HepG2 (cell line): Measurements from ENCODE around the gene CELF2. TPM values are rescaled to one million over a fixed set of nuclear protein-coding genes. Genes with fewer than 3 reads are reported as not detected.

Experiments used
- ATAC-seq: fragments of 200-7000 bp; cut with Tn5 transposase; 3 replicates; pipeline ENCODE4 v1.9.1; 2020; ENCODE audit warnings: mild to moderate bottlenecking, moderate library complexity
- BruUV-seq: library from RNA; stranded (reverse); fragments of 400-500 nt; replicated peaks from 2 replicates; lab custom pipeline; 2021; lab: Mats Ljungman, UMichigan
- CTCF ChIA-PET: fragments of 300-600 bp; formaldehyde crosslinking; extraction: SDS; loops from one replicate; lab custom pipeline; 2021; ENCODE audit warnings: low total read pairs, inconsistent platforms, low intra/inter-chr PET ratio; lab: Yijun Ruan, JAX
- POLR2A ChIA-PET: fragments of 350-600 bp; sonication (Branson Sonifier 250); formaldehyde crosslinking; loops from one replicate; lab custom pipeline; 2020; ENCODE audit warnings: antibody characterized with exemption, inconsistent platforms; lab: Yijun Ruan, JAX
- DNase-seq: peaks from one replicate; pipeline ENCODE4 v3.0.0-alpha.2; 2015; ENCODE audit warnings: low spot score
- FAIRE-seq: peaks from 3 replicates; lab custom pipeline; 2011; peaks lifted over from hg19 to GRCh38; lab: Jason Lieb, UNC
- H2AFZ ChIP-seq: one replicate; pipeline ENCODE4 v1.6.1; 2011; ENCODE audit warnings: low read length, inconsistent platforms
- H3K27ac ChIP-seq: fragments of 300-600 bp; 3 replicates; pipeline ENCODE4 v1.8.0; 2011; ENCODE audit warnings: mixed run types, mild to moderate bottlenecking, mixed read lengths, low read length, inconsistent platforms; ENCODE audit not compliant: insufficient read depth; ENCODE audit errors: extremely low read length
- H3K27me3 ChIP-seq, 2 experiments: fragments of 200-600 bp in 1 of 2; 2 replicates in 1 of 2; 3 replicates in 1 of 2; pipeline versions ENCODE4 v1.6.0 to v1.8.0; 2011; ENCODE audit warnings: low read length in 2 of 2, mild to moderate bottlenecking in 2 of 2, moderate library complexity in 2 of 2, inconsistent platforms in 1 of 2; ENCODE audit not compliant: insufficient read depth in 2 of 2, control insufficient read depth in 1 of 2
- H3K36me3 ChIP-seq, 2 experiments: fragments of 200-600 bp in 1 of 2; replicated peaks in 1 of 2; 2 replicates in 1 of 2; 3 replicates in 1 of 2; pipeline versions ENCODE4 v1.5.1 to v1.8.0; 2011; ENCODE audit warnings: low read length in 2 of 2, inconsistent platforms in 1 of 2; ENCODE audit not compliant: insufficient read depth in 2 of 2, control insufficient read depth in 1 of 2
- H3K4me1 ChIP-seq: 2 replicates; pipeline ENCODE4 v1.5.1; 2012; ENCODE audit warnings: low read length, inconsistent platforms; ENCODE audit not compliant: insufficient read depth
- H3K4me2 ChIP-seq: 2 replicates; pipeline ENCODE4 v1.6.0; 2011; ENCODE audit warnings: low read depth, low read length, inconsistent platforms
- H3K4me3 ChIP-seq, 3 experiments: fragments of 200-600 bp in 1 of 3; sonication (generic), shearing (Covaris generic) in 1 of 3; replicated peaks in 1 of 3; 2 replicates each; pipeline ENCODE4 v1.5.1; 2011 to 2016; ENCODE audit warnings: low read length in 3 of 3, inconsistent platforms in 2 of 3, low read depth in 2 of 3, mild to moderate bottlenecking in 2 of 3, control low read depth in 1 of 3, mixed read lengths in 1 of 3; ENCODE audit not compliant: insufficient read depth in 1 of 3
- H3K79me2 ChIP-seq: one replicate; pipeline ENCODE4 v1.6.1; 2011; ENCODE audit warnings: low read length, inconsistent platforms; ENCODE audit not compliant: insufficient read depth
- H3K9ac ChIP-seq: 2 replicates; pipeline ENCODE4 v1.6.0; 2011; ENCODE audit warnings: mild to moderate bottlenecking, low read depth, low read length, inconsistent platforms; ENCODE audit not compliant: insufficient read depth
- H3K9me3 ChIP-seq: 2 replicates; pipeline ENCODE4 v1.5.1; 2012; ENCODE audit warnings: mild to moderate bottlenecking, low read length
- H4K20me1 ChIP-seq: 2 replicates; pipeline ENCODE4 v1.6.0; 2011; ENCODE audit warnings: inconsistent platforms, mild to moderate bottlenecking, low read length, moderate library complexity; ENCODE audit not compliant: insufficient read depth
- FIP1L1 ChIP-seq: fragments of 200-400 bp; formaldehyde crosslinking; IDR thresholded peaks from 2 replicates; pipeline ENCODE4 v1.6.1; 2018; ENCODE audit warnings: low read depth, mild to moderate bottlenecking, low read length, moderate library complexity, borderline replicate concordance; ENCODE audit not compliant: insufficient read depth
- FOXC1 ChIP-seq: sonication (generic); formaldehyde crosslinking; IDR thresholded peaks from 2 replicates; pipeline ENCODE4 v1.8.0; 2022; ENCODE audit warnings: mild to moderate bottlenecking, missing genetic modification reagents, borderline replicate concordance
- HDAC6 ChIP-seq: fragments of 200-600 bp; sonication (generic); IDR thresholded peaks from 2 replicates; pipeline ENCODE4 v1.7.0; 2017; ENCODE audit warnings: mild to moderate bottlenecking, antibody characterized with exemption, low read length, low read depth
- KAT7 ChIP-seq: IDR thresholded peaks from 2 replicates; pipeline ENCODE4 v1.6.1; 2018; ENCODE audit warnings: borderline replicate concordance, missing compliant biosample characterization
- WGBS: methylation state at CpG from one replicate; pipeline ENCODE4 v1.1.6; 2017; ENCODE audit warnings: low lambda C conversion rate; 5-methylcytosine and 5-hydroxymethylcytosine counted together
- in situ Hi-C: cut with HindIII; loops from 2 replicates; pipeline ENCODE4 v1.10.0; 2017; ENCODE audit warnings: low pct_unique_long_range_greater_than_20kb; ENCODE audit not compliant: extremely low pct_ligation_motif_present
- intact Hi-C: fragments of 100-400 bp; cut with micrococcal nuclease; formaldehyde crosslinking; loops from one replicate; pipeline ENCODE4 v1.10.0; 2022; ENCODE audit not compliant: unreplicated experiment
- polyA plus RNA-seq, 8 experiments: library from polyadenylated mRNA; depleted of rRNA in 3 of 8; stranded (reverse) in 7 of 8; unstranded in 1 of 8; fragments of >200 nt; fragmentation: Illumina TruSeq in 4 of 8; extraction: Trizol in 4 of 8; gene quantifications; 2 replicates each; pipeline versions ENCODE4 v1.2.1 to v1.2.3, GENCODE V29; 2011 to 2016; ENCODE audit warnings: low read depth in 4 of 8, missing spikeins in 1 of 8, mixed read lengths in 1 of 8; ENCODE audit not compliant: insufficient read depth in 1 of 8
- total RNA-seq, 5 experiments: library from RNA; depleted of rRNA; stranded (reverse); fragments of >200 nt; fragmentation: Illumina TruSeq; extraction: Trizol; gene quantifications; 2 replicates each; pipeline ENCODE4 v1.2.3, GENCODE V29; 2016; ENCODE audit warnings: low read depth in 1 of 5
- TF ChIP-seq, protein P1 (sequence below): sonication (generic); formaldehyde crosslinking; IDR thresholded peaks from 2 replicates; pipeline ENCODE4 v1.4.0; 2020; ENCODE audit warnings: missing genetic modification reagents
- TF ChIP-seq, protein P2 (sequence below): sonication (generic); formaldehyde crosslinking; conservative IDR thresholded peaks from 2 replicates; pipeline ENCODE4 v1.8.0; 2022; ENCODE audit warnings: missing genetic modification reagents
- TF ChIP-seq, protein P3 (sequence below), 2 experiments: sonication (generic) in 1 of 2; formaldehyde crosslinking in 1 of 2; IDR thresholded peaks; 2 replicates each; pipeline versions ENCODE4 v1.6.1 to v1.9.0; 2014 to 2022; ENCODE audit warnings: antibody characterized with exemption in 1 of 2, borderline replicate concordance in 1 of 2, inconsistent platforms in 1 of 2, low read depth in 1 of 2, missing genetic modification reagents in 1 of 2
- TF ChIP-seq, protein P4 (sequence below): sonication (generic); formaldehyde crosslinking; conservative IDR thresholded peaks from 2 replicates; pipeline ENCODE4 v1.8.0; 2022; ENCODE audit warnings: mild to moderate bottlenecking, moderate library complexity, missing genetic modification reagents
- TF ChIP-seq, protein P5 (sequence below): sonication (generic); formaldehyde crosslinking; IDR thresholded peaks from 2 replicates; pipeline ENCODE4 v1.5.0; 2020; ENCODE audit warnings: missing genetic modification reagents, mild to moderate bottlenecking, borderline replicate concordance

CELF2 gene
- total and polyA plus RNA-seq, 2 of the 13 experiments (the other 11 are each of a cell fraction or from before 2014, with no cell fraction given), result not detected

DNA sequence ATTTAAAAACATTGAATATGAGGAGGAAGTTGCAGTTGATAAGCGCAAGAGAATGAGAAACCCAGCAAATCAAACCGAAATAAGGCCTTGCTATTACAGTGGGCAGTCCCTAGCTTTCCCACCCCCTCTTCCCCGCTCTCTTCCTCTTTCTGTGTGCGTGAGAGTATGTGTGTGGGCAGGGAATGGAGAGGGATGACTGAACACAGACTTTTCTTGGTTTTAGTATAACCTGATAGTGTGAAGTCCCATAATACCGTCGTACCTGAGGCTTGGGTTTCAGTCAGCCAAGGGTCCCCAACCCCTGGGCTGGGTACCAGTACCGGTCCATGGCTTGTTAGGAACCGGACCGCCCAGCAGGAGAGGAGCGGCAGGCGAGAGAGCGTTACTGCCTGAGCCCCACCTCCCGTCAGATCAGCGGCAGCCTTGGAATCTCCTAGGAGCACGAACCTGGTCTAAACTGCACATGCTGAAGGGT lies 255.3 kb downstream of the CELF2 start:
- WGBS, result 6% methylated on average over 8 of the region's 15 CpGs
- Histone ChIP-seq H3K27me3 (peaks cover 5 to 38% of the 10 kb centered on the region in 2 experiments; a peak in 4 of 5 replicates), H3K79me2 (no peaks in the 10 kb centered on the region), H2AFZ (no peak overlapping the region), H3K4me3 (no peak overlapping the region), H3K9me3 (no peaks in the 10 kb centered on the region), H3K9ac (no peak overlapping the region), H4K20me1 (no peaks in the 10 kb centered on the region), H3K27ac (no peak overlapping the region), H3K4me1 (0 out of 2 replicates have a peak, but pooled peaks cover 5% of the 10 kb centered on the region), H3K4me2 (no peak overlapping the region), H3K36me3 (no peaks in the 10 kb centered on the region)
- no peak for DNase-seq
- no TSS peak for BruUV-seq
- in situ Hi-C loops (loop anchor here (5.0 kb wide), 1 partner anchor 1941 kb away; no protein-coding TSS in a partner anchor), intact Hi-C loops (no loop called here)
- ChIA-PET POLR2A (no interaction called here), CTCF (no interaction called here)
- FAIRE-seq, result no peak
- ATAC-seq, result no peak
- TF ChIP-seq FIP1L1 (no peak), FOXC1 (CRISPR knock-in tag) (no peak), KAT7 (CRISPR knock-in tag) (no peak), HDAC6 (no peak)
- TF ChIP-seq, protein P1, sequence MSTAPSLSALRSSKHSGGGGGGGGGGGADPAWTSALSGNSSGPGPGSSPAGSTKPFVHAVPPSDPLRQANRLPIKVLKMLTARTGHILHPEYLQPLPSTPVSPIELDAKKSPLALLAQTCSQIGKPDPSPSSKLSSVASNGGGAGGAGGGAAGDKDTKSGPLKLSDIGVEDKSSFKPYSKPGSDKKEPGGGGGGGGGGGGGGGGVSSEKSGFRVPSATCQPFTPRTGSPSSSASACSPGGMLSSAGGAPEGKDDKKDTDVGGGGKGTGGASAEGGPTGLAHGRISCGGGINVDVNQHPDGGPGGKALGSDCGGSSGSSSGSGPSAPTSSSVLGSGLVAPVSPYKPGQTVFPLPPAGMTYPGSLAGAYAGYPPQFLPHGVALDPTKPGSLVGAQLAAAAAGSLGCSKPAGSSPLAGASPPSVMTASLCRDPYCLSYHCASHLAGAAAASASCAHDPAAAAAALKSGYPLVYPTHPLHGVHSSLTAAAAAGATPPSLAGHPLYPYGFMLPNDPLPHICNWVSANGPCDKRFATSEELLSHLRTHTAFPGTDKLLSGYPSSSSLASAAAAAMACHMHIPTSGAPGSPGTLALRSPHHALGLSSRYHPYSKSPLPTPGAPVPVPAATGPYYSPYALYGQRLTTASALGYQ, result no peak
- TF ChIP-seq, protein P2, sequence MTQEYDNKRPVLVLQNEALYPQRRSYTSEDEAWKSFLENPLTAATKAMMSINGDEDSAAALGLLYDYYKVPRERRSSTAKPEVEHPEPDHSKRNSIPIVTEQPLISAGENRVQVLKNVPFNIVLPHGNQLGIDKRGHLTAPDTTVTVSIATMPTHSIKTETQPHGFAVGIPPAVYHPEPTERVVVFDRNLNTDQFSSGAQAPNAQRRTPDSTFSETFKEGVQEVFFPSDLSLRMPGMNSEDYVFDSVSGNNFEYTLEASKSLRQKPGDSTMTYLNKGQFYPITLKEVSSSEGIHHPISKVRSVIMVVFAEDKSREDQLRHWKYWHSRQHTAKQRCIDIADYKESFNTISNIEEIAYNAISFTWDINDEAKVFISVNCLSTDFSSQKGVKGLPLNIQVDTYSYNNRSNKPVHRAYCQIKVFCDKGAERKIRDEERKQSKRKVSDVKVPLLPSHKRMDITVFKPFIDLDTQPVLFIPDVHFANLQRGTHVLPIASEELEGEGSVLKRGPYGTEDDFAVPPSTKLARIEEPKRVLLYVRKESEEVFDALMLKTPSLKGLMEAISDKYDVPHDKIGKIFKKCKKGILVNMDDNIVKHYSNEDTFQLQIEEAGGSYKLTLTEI (CRISPR knock-in tag), result no peak
- TF ChIP-seq, protein P3, sequence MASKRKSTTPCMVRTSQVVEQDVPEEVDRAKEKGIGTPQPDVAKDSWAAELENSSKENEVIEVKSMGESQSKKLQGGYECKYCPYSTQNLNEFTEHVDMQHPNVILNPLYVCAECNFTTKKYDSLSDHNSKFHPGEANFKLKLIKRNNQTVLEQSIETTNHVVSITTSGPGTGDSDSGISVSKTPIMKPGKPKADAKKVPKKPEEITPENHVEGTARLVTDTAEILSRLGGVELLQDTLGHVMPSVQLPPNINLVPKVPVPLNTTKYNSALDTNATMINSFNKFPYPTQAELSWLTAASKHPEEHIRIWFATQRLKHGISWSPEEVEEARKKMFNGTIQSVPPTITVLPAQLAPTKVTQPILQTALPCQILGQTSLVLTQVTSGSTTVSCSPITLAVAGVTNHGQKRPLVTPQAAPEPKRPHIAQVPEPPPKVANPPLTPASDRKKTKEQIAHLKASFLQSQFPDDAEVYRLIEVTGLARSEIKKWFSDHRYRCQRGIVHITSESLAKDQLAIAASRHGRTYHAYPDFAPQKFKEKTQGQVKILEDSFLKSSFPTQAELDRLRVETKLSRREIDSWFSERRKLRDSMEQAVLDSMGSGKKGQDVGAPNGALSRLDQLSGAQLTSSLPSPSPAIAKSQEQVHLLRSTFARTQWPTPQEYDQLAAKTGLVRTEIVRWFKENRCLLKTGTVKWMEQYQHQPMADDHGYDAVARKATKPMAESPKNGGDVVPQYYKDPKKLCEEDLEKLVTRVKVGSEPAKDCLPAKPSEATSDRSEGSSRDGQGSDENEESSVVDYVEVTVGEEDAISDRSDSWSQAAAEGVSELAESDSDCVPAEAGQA (IDR thresholded peaks at IDR 0.05; ENCODE audit: low read depth), result no peak
- TF ChIP-seq, protein P3 (CRISPR knock-in tag; IDR thresholded peaks at IDR 0.05; ENCODE audit: borderline replicate concordance), result no peak
- TF ChIP-seq, protein P4, sequence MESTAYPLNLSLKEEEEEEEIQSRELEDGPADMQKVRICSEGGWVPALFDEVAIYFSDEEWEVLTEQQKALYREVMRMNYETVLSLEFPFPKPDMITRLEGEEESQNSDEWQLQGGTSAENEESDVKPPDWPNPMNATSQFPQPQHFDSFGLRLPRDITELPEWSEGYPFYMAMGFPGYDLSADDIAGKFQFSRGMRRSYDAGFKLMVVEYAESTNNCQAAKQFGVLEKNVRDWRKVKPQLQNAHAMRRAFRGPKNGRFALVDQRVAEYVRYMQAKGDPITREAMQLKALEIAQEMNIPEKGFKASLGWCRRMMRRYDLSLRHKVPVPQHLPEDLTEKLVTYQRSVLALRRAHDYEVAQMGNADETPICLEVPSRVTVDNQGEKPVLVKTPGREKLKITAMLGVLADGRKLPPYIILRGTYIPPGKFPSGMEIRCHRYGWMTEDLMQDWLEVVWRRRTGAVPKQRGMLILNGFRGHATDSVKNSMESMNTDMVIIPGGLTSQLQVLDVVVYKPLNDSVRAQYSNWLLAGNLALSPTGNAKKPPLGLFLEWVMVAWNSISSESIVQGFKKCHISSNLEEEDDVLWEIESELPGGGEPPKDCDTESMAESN (CRISPR knock-in tag), result no peak
- TF ChIP-seq, protein P5, sequence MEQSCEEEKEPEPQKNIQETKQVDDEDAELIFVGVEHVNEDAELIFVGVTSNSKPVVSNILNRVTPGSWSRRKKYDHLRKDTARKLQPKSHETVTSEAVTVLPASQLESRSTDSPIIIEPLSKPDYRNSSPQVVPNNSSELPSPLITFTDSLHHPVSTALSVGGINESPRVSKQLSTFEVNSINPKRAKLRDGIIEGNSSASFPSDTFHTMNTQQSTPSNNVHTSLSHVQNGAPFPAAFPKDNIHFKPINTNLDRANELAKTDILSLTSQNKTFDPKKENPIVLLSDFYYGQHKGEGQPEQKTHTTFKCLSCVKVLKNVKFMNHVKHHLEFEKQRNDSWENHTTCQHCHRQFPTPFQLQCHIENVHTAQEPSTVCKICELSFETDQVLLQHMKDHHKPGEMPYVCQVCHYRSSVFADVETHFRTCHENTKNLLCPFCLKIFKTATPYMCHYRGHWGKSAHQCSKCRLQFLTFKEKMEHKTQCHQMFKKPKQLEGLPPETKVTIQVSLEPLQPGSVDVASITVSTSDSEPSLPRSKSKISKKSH (CRISPR knock-in tag), result no peak
